Measurements from ENCODE around the gene MRPL34. TPM values are rescaled to one million over a fixed set of nuclear protein-coding genes. Genes with fewer than 3 reads are reported as not detected.
A peak's percentile ranks its signal among the peaks of the same experiment; 100 is the strongest.
"Not testable (repeated sequence)": the region's sequence is repeated elsewhere in the genome, so short reads cannot be mapped to it uniquely, and the experiment has no call there.

MRPL34 gene
- polyA plus RNA-seq, 2 donors = 72.1 to 102 TPM

DNA sequence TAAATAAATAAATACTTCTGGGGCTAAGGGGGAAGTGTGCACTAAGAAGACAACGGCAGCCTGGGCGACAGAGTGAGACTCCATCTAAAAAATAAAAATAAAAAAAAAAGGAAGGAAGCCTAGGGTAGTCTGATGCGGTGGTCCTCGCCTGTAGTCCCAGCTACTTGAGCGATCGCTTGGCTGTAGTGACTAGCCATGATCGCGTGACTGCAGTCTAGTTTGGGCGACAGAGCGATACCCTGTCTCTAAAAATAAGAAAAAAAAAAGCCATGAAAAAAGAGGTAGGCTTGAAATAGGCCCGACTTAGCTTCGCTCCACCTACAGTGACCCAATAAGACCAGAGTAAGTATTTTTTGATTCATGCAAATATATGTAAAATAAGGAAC lies 39.1 kb upstream of the MRPL34 start:
- Histone ChIP-seq H3K4me1 (ENCODE audit: control insufficient read depth in 2 of 2, insufficient read depth in 2 of 2, low read length in 1 of 2) (peaks cover 3 to 4% of the 10 kb centered on the region in 2 donors), H3K27ac (ENCODE audit: low read depth in 2 of 2, low read length in 1 of 2) (peak overlapping the region; percentile 13 to 73), H3K27me3 (ENCODE audit: control insufficient read depth in 1 of 2, insufficient read depth in 2 of 2, low read length in 2 of 2) (no peaks in the 10 kb centered on the region), H3K36me3 (ENCODE audit: control insufficient read depth in 2 of 2, insufficient read depth in 2 of 2, low read length in 1 of 2) (peaks cover 0 to 11% of the 10 kb centered on the region in 2 donors), H3K9me3 (ENCODE audit: control insufficient read depth in 2 of 2, insufficient read depth in 1 of 2, low read depth in 1 of 2, low read length in 1 of 2) (no peaks in the 10 kb centered on the region), H3K4me3 (ENCODE audit: low read depth in 1 of 2, low read length in 2 of 2) (no peak overlapping the region)
- 73 to 74% methylated on average over 12 of the region's 12 CpGs for WGBS, 2 donors

DNA sequence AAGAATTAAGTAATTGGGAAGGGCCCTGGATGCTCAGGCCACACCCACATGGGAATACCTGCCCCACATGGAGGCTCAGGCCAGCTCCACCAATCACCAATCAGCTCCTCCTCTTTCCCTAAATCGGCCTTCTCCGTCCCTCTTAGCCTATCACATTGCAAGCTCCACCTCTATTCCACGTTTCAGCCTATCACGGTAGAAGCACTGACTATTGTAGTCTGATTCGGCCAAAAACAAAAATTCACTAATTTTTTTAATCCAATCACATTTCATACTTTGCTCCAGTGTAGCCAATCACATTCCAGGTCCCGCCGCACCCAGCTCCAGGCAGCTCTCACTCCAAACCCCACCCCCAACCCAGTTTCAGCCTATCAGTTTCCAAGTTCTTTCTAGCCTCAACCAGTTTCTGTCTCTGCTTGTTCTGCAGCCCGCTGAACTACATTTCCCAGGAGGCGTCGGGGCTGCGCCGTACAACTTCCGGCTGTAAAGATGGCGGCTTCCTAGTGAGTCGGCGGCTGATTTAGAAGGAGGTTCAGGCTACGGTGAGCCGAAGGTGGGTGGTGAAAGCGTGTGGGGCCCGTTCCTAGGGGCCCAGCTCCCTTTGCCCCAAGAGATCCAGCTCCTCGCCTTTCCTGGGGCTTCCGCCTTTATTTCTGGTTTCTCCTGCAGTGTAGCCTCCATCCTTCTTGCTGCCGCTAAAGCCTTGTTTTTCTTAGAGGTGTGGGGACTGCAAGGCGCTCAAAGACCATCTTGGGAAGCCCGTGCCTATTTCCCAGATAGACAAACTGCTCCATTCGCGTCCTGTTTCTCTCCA lies 38.5 kb upstream of the MRPL34 start, which contains the start of gene BABAM1:
TSS of gene BABAM1 (plus strand) at position 469 of the 814 bp plus-strand sequence. CDS start 1,364 bp downstream, outside the sequence.
- H3K4me3 ChIP-seq (ENCODE audit: low read depth in 1 of 2, low read length in 2 of 2) = peak within 1 kb of the TSS; percentile 71 to 95
- peak within 1 kb of the TSS; percentile 66 to 91 for H3K27ac ChIP-seq (ENCODE audit: low read depth in 2 of 2, low read length in 1 of 2)
- WGBS, 2 donors = 0% methylated on average over 27 of the region's 27 CpGs
- no peaks in the 10 kb centered on the region for H3K9me3 ChIP-seq (ENCODE audit: control insufficient read depth in 2 of 2, insufficient read depth in 1 of 2, low read depth in 1 of 2, low read length in 1 of 2)
- peaks cover 3 to 4% of the 10 kb centered on the region in 2 donors for H3K4me1 ChIP-seq (ENCODE audit: control insufficient read depth in 2 of 2, insufficient read depth in 2 of 2, low read length in 1 of 2)
- peaks cover 0 to 11% of the 10 kb centered on the region in 2 donors for H3K36me3 ChIP-seq (ENCODE audit: control insufficient read depth in 2 of 2, insufficient read depth in 2 of 2, low read length in 1 of 2)
- H3K27me3 ChIP-seq (ENCODE audit: control insufficient read depth in 1 of 2, insufficient read depth in 2 of 2, low read length in 2 of 2) = no peaks in the 10 kb centered on the region

DNA sequence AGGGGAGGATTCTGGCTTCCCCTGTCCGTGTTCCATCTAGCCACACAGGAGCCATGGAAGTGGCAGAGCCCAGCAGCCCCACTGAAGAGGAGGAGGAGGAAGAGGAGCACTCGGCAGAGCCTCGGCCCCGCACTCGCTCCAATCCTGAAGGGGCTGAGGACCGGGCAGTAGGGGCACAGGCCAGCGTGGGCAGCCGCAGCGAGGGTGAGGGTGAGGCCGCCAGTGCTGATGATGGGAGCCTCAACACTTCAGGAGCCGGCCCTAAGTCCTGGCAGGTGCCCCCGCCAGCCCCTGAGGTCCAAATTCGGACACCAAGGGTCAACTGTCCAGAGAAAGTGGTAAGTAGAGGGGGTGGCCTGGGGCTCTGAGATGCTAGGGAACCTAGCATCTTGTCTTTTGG lies 36.9 kb upstream of the MRPL34 start:
- Histone ChIP-seq H3K27ac (ENCODE audit: low read depth in 2 of 2, low read length in 1 of 2) (no peak overlapping the region), H3K27me3 (ENCODE audit: control insufficient read depth in 1 of 2, insufficient read depth in 2 of 2, low read length in 2 of 2) (no peaks in the 10 kb centered on the region), H3K4me3 (ENCODE audit: low read depth in 1 of 2, low read length in 2 of 2) (no peak overlapping the region), H3K4me1 (ENCODE audit: control insufficient read depth in 2 of 2, insufficient read depth in 2 of 2, low read length in 1 of 2) (peaks cover 3 to 4% of the 10 kb centered on the region in 2 donors), H3K9me3 (ENCODE audit: control insufficient read depth in 2 of 2, insufficient read depth in 1 of 2, low read depth in 1 of 2, low read length in 1 of 2) (no peaks in the 10 kb centered on the region), H3K36me3 (ENCODE audit: control insufficient read depth in 2 of 2, insufficient read depth in 2 of 2, low read length in 1 of 2) (peaks cover 5 to 17% of the 10 kb centered on the region in 2 donors)
- 93 to 95% methylated on average over 13 of the region's 13 CpGs for WGBS, 2 donors

DNA sequence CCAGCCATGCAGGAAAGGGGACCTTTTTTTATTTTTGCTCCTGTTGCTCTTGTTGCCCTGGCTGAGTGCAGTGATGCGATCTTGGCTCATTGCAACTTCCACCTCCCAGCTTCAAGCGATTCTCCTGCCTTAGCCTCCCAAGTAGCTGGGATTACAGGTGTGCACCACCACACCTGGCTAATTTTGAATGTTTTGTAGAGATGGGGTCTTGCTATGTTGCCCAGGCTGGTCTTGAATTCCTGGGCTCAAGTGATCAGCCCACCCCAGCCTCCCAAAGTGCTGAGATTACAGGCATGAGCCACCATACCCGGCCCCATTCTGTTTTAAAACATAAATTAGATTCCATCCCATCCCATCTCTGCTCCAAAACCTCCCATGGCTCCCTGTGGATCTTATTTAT lies 30.8 kb upstream of the MRPL34 start:
- not testable (repeated sequence) for H3K9me3 ChIP-seq (ENCODE audit: control insufficient read depth in 2 of 2, insufficient read depth in 1 of 2, low read depth in 1 of 2, low read length in 1 of 2); H3K27me3 ChIP-seq (ENCODE audit: control insufficient read depth in 1 of 2, insufficient read depth in 2 of 2, low read length in 2 of 2); H3K4me3 ChIP-seq (ENCODE audit: low read depth in 1 of 2, low read length in 2 of 2); H3K27ac ChIP-seq (ENCODE audit: low read depth in 2 of 2, low read length in 1 of 2); H3K4me1 ChIP-seq (ENCODE audit: control insufficient read depth in 2 of 2, insufficient read depth in 2 of 2, low read length in 1 of 2)
- H3K36me3 ChIP-seq (ENCODE audit: control insufficient read depth in 2 of 2, insufficient read depth in 2 of 2, low read length in 1 of 2) = peaks cover 14 to 34% of the 10 kb centered on the region in 2 donors
- 98 to 100% methylated on average over 3 of the region's 3 CpGs for WGBS, 2 donors

DNA sequence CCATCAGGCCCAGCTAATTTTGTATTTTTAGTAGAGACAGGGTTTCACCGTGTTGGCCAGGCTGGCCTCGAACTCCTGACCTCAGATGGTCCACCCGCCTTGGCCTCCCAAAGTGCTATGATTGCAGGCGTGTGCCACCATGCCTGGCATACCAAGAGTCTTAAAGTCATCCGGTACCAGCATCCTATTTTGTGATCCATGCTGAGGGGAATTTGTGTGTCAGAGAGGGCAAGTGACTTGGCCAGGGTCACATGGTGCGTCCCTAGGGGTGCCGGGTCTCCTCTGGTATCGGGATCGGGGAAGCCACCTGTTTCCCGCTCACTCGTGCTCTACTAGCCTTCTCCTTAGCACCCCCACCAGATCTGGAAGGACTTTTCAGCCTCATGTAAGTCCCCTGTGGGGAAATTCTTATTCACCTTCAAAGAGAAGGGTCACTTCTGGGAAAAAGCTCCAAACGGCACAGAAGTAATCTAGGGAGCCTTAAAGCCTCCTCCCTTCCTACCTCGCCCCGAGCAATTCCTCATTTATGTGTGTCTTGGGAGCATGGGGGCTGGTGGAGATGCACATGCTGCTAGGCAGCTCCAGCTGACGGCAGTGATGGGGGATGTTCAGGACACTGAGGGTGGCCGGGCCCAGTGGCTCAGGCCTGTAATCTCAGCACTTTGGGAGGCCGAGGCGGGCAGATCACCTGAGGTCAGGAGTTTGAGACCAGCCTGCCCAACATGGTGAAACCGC lies 30.1 kb upstream of the MRPL34 start:
- Histone ChIP-seq H3K36me3 (ENCODE audit: control insufficient read depth in 2 of 2, insufficient read depth in 2 of 2, low read length in 1 of 2) (peaks cover 14 to 34% of the 10 kb centered on the region in 2 donors), H3K27ac (ENCODE audit: low read depth in 2 of 2, low read length in 1 of 2) (no peak overlapping the region), H3K27me3 (ENCODE audit: control insufficient read depth in 1 of 2, insufficient read depth in 2 of 2, low read length in 2 of 2) (no peaks in the 10 kb centered on the region), H3K4me1 (ENCODE audit: control insufficient read depth in 2 of 2, insufficient read depth in 2 of 2, low read length in 1 of 2) (no peaks in the 10 kb centered on the region), H3K9me3 (ENCODE audit: control insufficient read depth in 2 of 2, insufficient read depth in 1 of 2, low read depth in 1 of 2, low read length in 1 of 2) (no peaks in the 10 kb centered on the region), H3K4me3 (ENCODE audit: low read depth in 1 of 2, low read length in 2 of 2) (no peak overlapping the region)
- 91 to 94% methylated on average over 19 of the region's 19 CpGs for WGBS, 2 donors

DNA sequence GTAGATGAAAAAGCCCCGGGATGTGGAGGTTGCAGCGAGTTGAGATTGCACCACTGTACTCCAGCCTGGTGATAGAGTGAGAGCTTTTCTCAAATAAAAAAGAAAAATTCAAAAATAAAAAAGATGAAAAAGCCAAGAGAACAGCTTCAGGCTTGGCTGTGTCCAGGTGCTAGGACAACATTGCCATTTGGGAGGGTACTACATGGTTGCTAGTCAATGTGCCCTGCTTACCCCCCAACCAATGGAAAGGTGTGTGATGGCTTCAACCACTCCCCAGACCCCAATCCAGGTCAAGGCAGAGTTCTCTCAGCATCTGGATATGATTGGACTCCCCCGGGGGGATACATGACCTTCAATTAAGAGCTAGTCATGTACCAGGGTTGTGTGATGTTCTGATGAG lies 26.2 kb upstream of the MRPL34 start:
- no peak overlapping the region for H3K27ac ChIP-seq (ENCODE audit: low read depth in 2 of 2, low read length in 1 of 2)
- no peak overlapping the region for H3K4me3 ChIP-seq (ENCODE audit: low read depth in 1 of 2, low read length in 2 of 2)
- no peaks in the 10 kb centered on the region for H3K9me3 ChIP-seq (ENCODE audit: control insufficient read depth in 2 of 2, insufficient read depth in 1 of 2, low read depth in 1 of 2, low read length in 1 of 2)
- H3K36me3 ChIP-seq (ENCODE audit: control insufficient read depth in 2 of 2, insufficient read depth in 2 of 2, low read length in 1 of 2) = peaks cover 6 to 16% of the 10 kb centered on the region in 2 donors
- peaks cover 0 to 5% of the 10 kb centered on the region in 2 donors for H3K27me3 ChIP-seq (ENCODE audit: control insufficient read depth in 1 of 2, insufficient read depth in 2 of 2, low read length in 2 of 2)
- WGBS, 2 donors = 75 to 77% methylated on average over 3 of the region's 3 CpGs
- H3K4me1 ChIP-seq (ENCODE audit: control insufficient read depth in 2 of 2, insufficient read depth in 2 of 2, low read length in 1 of 2) = peaks cover 4 to 7% of the 10 kb centered on the region in 2 donors

DNA sequence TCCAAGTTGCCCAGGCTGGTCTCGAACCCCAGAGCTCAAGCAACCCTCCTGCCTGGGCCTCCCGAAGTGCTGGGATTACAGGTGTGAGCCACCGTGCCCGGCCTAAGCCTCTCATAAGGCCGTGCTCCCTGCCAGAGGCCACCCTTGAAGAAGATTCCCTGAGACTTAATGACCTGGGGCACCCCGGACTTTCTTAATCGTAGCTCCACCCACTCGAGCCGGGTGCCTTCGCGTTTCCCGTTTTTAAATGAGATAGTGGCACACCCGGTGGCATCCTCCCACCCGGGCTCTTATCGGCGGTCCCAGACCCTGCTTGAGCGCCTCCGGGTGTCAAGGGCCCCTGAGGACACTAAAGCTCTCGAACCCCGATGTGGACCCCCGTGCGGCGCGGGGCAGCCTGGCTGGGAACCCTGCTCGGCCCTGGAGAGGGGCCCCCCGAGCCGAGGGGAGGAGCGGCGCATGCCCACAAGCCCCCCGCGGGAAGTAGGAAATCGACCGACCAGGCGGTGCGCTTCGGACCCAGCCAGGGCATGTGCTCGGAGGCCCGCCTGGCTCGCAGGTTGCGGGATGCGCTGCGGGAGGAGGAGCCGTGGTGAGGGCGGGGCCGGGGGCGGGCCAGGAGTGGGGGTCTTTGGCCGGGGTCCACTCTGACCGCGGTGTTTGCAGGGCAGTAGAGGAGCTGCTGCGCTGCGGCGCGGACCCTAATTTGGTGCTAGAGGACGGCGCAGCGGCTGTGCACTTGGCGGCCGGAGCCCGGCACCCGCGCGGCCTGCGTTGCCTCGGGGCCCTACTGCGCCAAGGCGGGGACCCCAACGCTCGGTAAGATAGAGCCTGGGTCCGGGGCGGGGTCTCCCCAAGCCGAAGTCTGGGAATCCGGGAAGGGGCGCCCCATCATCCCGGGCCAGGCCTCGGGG lies 24.0 kb upstream of the MRPL34 start, which contains the start of gene ANKLE1:
TSS of gene ANKLE1 (plus strand) at position 511 of the 914 bp plus-strand sequence. CDS start at position 531, 20 bp downstream.
- H3K4me3 ChIP-seq (ENCODE audit: low read depth in 1 of 2, low read length in 2 of 2) = peak within 1 kb of the TSS; percentile 26 to 36
- no peak within 1 kb of the TSS for H3K27ac ChIP-seq (ENCODE audit: low read depth in 2 of 2, low read length in 1 of 2)
- no peaks in the 10 kb centered on the region for H3K9me3 ChIP-seq (ENCODE audit: control insufficient read depth in 2 of 2, insufficient read depth in 1 of 2, low read depth in 1 of 2, low read length in 1 of 2)
- peaks cover 6% of the 10 kb centered on the region in 2 donors for H3K36me3 ChIP-seq (ENCODE audit: control insufficient read depth in 2 of 2, insufficient read depth in 2 of 2, low read length in 1 of 2)
- peaks cover 4 to 7% of the 10 kb centered on the region in 2 donors for H3K4me1 ChIP-seq (ENCODE audit: control insufficient read depth in 2 of 2, insufficient read depth in 2 of 2, low read length in 1 of 2)
- H3K27me3 ChIP-seq (ENCODE audit: control insufficient read depth in 1 of 2, insufficient read depth in 2 of 2, low read length in 2 of 2) = peaks cover 0 to 5% of the 10 kb centered on the region in 2 donors
- 6% methylated on average over 67 to 75 of the region's 75 CpGs for WGBS, 2 donors

DNA sequence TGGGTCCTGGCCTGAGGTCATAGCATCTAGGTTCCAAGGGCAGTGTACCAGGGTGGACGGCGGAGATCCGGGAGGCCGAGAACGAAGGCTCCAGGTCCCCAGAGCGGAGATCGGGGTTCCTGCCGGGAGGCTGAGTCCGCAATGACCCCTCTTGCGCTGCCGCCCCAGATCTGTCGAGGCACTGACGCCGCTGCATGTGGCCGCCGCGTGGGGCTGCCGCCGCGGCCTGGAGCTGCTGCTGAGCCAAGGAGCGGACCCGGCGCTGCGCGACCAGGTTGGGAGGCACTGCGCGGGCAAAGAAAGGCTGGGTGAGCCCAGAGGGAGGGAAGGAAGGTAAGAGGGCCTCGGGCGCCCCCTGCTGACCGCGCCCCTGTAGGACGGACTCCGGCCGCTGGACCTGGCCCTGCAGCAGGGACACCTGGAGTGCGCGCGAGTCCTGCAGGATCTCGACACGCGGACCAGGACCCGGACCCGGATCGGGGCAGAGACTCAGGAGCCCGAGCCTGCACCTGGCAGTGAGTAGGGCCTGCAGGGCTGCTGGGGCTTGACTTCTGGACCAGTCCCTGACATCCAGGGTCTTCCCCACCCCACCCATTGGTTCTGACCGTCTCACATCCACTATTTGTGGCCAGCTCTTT lies 23.1 kb upstream of the MRPL34 start:
- peak overlapping the region; percentile 26 to 36 for H3K4me3 ChIP-seq (ENCODE audit: low read depth in 1 of 2, low read length in 2 of 2)
- 2% methylated on average over 41 to 45 of the region's 45 CpGs for WGBS, 2 donors
- H3K36me3 ChIP-seq (ENCODE audit: control insufficient read depth in 2 of 2, insufficient read depth in 2 of 2, low read length in 1 of 2) = peaks cover 0 to 6% of the 10 kb centered on the region in 2 donors
- no peak overlapping the region for H3K27ac ChIP-seq (ENCODE audit: low read depth in 2 of 2, low read length in 1 of 2)
- no peaks in the 10 kb centered on the region for H3K9me3 ChIP-seq (ENCODE audit: control insufficient read depth in 2 of 2, insufficient read depth in 1 of 2, low read depth in 1 of 2, low read length in 1 of 2)
- H3K4me1 ChIP-seq (ENCODE audit: control insufficient read depth in 2 of 2, insufficient read depth in 2 of 2, low read length in 1 of 2) = peaks cover 4 to 7% of the 10 kb centered on the region in 2 donors
- peaks cover 0 to 5% of the 10 kb centered on the region in 2 donors for H3K27me3 ChIP-seq (ENCODE audit: control insufficient read depth in 1 of 2, insufficient read depth in 2 of 2, low read length in 2 of 2)

Data from esophagus (tissue), 2 donors.